IMR-90 (cell line): ENCODE results near the gene KIF9.

ENCODE experiments used
- POLR2A ChIP-seq: IDR thresholded peaks from 2 replicates; pipeline ENCODE4 v1.6.1; 2012; ENCODE audit warnings: mild to moderate bottlenecking, low read depth, low read length
- TF ChIP-seq, protein P1 (sequence below): conservative IDR thresholded peaks from 2 replicates; pipeline ENCODE4 v1.5.1; 2012; ENCODE audit warnings: mild to moderate bottlenecking, low read depth, low read length, improper control_type of control experiment

DNA sequence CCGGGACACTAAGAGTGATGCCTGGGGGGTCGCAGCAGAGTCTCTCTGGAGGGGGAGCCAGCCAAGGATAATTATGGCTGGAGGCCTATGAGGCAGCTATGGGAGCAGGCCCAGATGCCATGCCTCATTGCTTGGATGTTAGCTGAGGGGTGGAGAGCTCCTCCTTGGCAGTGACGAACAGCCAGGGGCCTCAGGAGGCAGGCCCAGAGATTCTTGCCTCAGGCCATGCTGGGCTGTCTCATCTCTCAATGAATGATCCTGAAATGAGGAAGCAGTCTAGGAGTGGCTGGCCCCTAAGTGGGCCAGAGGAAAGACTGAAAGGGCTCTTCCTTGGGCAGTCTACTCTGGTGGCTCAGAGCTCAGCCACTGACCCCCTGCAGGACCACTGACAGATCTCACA, 21.3 kb downstream of the KIF9 start:
- TF ChIP-seq, protein P1, sequence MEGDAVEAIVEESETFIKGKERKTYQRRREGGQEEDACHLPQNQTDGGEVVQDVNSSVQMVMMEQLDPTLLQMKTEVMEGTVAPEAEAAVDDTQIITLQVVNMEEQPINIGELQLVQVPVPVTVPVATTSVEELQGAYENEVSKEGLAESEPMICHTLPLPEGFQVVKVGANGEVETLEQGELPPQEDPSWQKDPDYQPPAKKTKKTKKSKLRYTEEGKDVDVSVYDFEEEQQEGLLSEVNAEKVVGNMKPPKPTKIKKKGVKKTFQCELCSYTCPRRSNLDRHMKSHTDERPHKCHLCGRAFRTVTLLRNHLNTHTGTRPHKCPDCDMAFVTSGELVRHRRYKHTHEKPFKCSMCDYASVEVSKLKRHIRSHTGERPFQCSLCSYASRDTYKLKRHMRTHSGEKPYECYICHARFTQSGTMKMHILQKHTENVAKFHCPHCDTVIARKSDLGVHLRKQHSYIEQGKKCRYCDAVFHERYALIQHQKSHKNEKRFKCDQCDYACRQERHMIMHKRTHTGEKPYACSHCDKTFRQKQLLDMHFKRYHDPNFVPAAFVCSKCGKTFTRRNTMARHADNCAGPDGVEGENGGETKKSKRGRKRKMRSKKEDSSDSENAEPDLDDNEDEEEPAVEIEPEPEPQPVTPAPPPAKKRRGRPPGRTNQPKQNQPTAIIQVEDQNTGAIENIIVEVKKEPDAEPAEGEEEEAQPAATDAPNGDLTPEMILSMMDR = no peak
- no peak for TF ChIP-seq POLR2A
